ENCODE measurements around the gene SFXN4. TPM values are rescaled to one million over a fixed set of nuclear protein-coding genes. Genes with fewer than 3 reads are reported as not detected.

The SFXN4 gene
- total RNA-seq, 1 donor from 2014 or later, result 19.3 TPM

DNA sequence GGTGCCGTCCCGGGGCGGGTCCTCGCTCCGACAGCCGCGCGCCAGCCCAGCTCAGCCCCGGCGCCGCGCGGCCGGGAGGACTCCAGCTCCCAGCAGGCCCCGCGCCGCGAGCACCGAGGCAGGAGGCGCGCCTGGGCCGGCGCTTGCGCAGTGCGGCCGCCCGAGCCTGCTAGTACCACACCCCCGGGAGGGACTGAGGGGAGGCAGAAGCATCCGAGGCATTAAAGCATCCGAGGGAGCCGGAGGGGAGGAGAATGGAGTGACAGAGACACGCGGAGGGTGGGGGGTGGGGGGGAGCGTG lies 41.8 kb upstream of the SFXN4 start, which contains the start of gene GRK5:
Gene GRK5 (plus strand): TSS at position 206 of the 301 bp plus-strand sequence. CDS start 347 bp downstream, outside the sequence.
- Histone ChIP-seq H3K9me3 (ENCODE audit: control insufficient read depth in 3 of 3, low read length in 3 of 3) (no peaks in the 10 kb centered on the region), H3K27me3 (ENCODE audit: control insufficient read depth in 3 of 3, insufficient read depth in 3 of 3, low read length in 3 of 3) (no peaks in the 10 kb centered on the region), H3K27ac (ENCODE audit: low read depth, low read length) (peak within 1 kb of the TSS; percentile 76), H3K36me3 (ENCODE audit: control insufficient read depth in 3 of 3, insufficient read depth in 3 of 3, low read length in 3 of 3) (peaks cover 0 to 2% (median 0%) of the 10 kb centered on the region in 3 donors), H3K4me1 (ENCODE audit: control insufficient read depth in 3 of 3, insufficient read depth in 3 of 3, low read length in 3 of 3) (peaks cover 27 to 31% (median 31%) of the 10 kb centered on the region in 3 donors), H3K4me3 (ENCODE audit: low read length in 3 of 3) (peak within 1 kb of the TSS; percentile 75 to 88 (median 87)), H3K9ac (ENCODE audit: low read depth in 1 of 3, low read length in 3 of 3) (peak within 1 kb of the TSS; percentile 57 to 85 (median 74))

DNA sequence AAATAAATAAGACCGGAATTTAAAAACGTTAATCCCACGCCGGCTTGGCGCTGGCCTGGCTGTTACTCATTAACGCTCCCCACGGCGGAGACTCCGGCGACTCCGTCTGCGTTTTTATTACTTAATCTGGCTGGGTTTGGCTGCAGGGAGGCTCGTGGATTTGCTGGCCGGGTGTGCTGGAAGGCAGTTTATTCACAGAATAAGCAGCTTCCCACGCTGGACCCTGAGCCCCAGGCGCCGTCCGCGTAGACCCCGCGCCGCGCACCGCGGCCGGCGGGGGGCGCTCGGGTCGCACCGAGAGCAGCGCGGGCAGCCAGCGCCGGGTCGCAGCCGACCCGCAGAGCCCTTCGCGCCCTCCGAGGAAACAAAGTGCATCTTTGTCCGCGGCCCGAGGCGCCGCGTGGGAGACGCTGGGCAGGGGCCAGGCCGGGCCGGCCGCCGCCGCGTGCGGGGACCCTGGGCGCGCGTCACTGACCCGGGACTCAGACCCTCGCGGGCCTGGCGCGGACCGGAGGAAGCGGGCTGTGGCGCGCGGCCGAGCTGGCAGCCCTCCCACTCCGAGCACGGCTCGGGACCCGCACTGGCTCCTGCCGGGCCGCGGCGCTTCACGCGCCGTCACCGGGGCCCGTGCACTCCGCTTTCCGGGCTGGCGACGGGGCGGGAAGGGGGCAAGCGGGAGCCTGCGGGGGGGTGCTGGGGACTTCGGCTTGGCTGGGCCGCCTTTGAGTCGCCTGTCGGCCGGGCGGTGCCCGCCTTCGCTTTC lies 41.3 kb upstream of the SFXN4 start:
- peak overlapping the region; percentile 57 to 88 (median 87) for H3K4me3 ChIP-seq (ENCODE audit: low read length in 3 of 3)
- no peaks in the 10 kb centered on the region for H3K27me3 ChIP-seq (ENCODE audit: control insufficient read depth in 3 of 3, insufficient read depth in 3 of 3, low read length in 3 of 3)
- H3K36me3 ChIP-seq (ENCODE audit: control insufficient read depth in 3 of 3, insufficient read depth in 3 of 3, low read length in 3 of 3), result peaks cover 0 to 2% (median 0%) of the 10 kb centered on the region in 3 donors
- no peaks in the 10 kb centered on the region for H3K9me3 ChIP-seq (ENCODE audit: control insufficient read depth in 3 of 3, low read length in 3 of 3)
- peaks cover 23 to 31% (median 31%) of the 10 kb centered on the region in 3 donors for H3K4me1 ChIP-seq (ENCODE audit: control insufficient read depth in 3 of 3, insufficient read depth in 3 of 3, low read length in 3 of 3)
- H3K9ac ChIP-seq (ENCODE audit: low read depth in 1 of 3, low read length in 3 of 3), result peak overlapping the region; percentile 57 to 79 (median 59)
- H3K27ac ChIP-seq (ENCODE audit: low read depth, low read length), result peak overlapping the region; percentile 76

- Histone ChIP-seq H3K9me3 (ENCODE audit: control insufficient read depth in 3 of 3, low read length in 3 of 3) (no peaks in the 10 kb centered on the region), H3K4me3 (ENCODE audit: low read length in 3 of 3) (peak overlapping the region; percentile 57 to 88 (median 87)), H3K27ac (ENCODE audit: low read depth, low read length) (peak overlapping the region; percentile 64), H3K36me3 (ENCODE audit: control insufficient read depth in 3 of 3, insufficient read depth in 3 of 3, low read length in 3 of 3) (no peaks in the 10 kb centered on the region), H3K4me1 (ENCODE audit: control insufficient read depth in 3 of 3, insufficient read depth in 3 of 3, low read length in 3 of 3) (peaks cover 18 to 25% (median 25%) of the 10 kb centered on the region in 3 donors), H3K27me3 (ENCODE audit: control insufficient read depth in 3 of 3, insufficient read depth in 3 of 3, low read length in 3 of 3) (no peaks in the 10 kb centered on the region), H3K9ac (ENCODE audit: low read depth in 1 of 3, low read length in 3 of 3) (peak overlapping the region in 2 of 3 donors; percentile 59 to 79)
Measured at GRCh38 chr10:119205894-119206602, 40.5 kb upstream of the SFXN4 start.

- Histone ChIP-seq H3K27me3 (ENCODE audit: control insufficient read depth in 3 of 3, insufficient read depth in 3 of 3, low read length in 3 of 3) (peaks cover 0 to 7% (median 3%) of the 10 kb centered on the region in 3 donors), H3K4me3 (ENCODE audit: low read length in 3 of 3) (no peak overlapping the region), H3K9me3 (ENCODE audit: control insufficient read depth in 3 of 3, low read length in 3 of 3) (no peaks in the 10 kb centered on the region), H3K27ac (ENCODE audit: low read depth, low read length) (no peak overlapping the region), H3K36me3 (ENCODE audit: control insufficient read depth in 3 of 3, insufficient read depth in 3 of 3, low read length in 3 of 3) (no peaks in the 10 kb centered on the region), H3K4me1 (ENCODE audit: control insufficient read depth in 3 of 3, insufficient read depth in 3 of 3, low read length in 3 of 3) (peaks cover 12 to 14% (median 13%) of the 10 kb centered on the region in 3 donors), H3K9ac (ENCODE audit: low read depth in 1 of 3, low read length in 3 of 3) (no peak overlapping the region)
Measured at GRCh38 chr10:119203006-119203405, 37.5 kb upstream of the SFXN4 start.

DNA sequence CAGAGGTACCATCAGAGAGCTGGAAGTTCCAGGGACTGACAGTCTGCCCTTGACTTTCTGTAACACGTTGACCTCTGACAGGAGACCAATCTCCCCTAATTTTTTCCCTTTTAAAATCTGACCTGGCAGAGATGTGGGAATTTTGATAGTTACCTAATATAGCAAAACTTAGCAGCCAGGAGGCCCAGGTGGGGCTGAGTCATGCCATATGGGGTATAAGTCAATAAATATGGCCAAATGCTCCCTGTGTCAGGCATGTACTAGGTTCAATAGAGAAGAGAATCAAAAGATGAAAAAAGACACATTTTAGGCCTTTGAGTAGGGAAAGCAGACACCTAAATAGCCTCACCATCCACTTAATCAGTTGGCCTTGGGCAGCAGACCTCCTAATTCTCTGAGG lies 35.7 kb upstream of the SFXN4 start:
- Histone ChIP-seq H3K27ac (ENCODE audit: low read depth, low read length) (no peak overlapping the region), H3K27me3 (ENCODE audit: control insufficient read depth in 3 of 3, insufficient read depth in 3 of 3, low read length in 3 of 3) (peaks cover 0 to 7% (median 3%) of the 10 kb centered on the region in 3 donors), H3K36me3 (ENCODE audit: control insufficient read depth in 3 of 3, insufficient read depth in 3 of 3, low read length in 3 of 3) (no peaks in the 10 kb centered on the region), H3K4me1 (ENCODE audit: control insufficient read depth in 3 of 3, insufficient read depth in 3 of 3, low read length in 3 of 3) (peaks cover 5 to 9% (median 5%) of the 10 kb centered on the region in 3 donors), H3K4me3 (ENCODE audit: low read length in 3 of 3) (no peak overlapping the region), H3K9ac (ENCODE audit: low read depth in 1 of 3, low read length in 3 of 3) (no peak overlapping the region), H3K9me3 (ENCODE audit: control insufficient read depth in 3 of 3, low read length in 3 of 3) (no peaks in the 10 kb centered on the region)

DNA sequence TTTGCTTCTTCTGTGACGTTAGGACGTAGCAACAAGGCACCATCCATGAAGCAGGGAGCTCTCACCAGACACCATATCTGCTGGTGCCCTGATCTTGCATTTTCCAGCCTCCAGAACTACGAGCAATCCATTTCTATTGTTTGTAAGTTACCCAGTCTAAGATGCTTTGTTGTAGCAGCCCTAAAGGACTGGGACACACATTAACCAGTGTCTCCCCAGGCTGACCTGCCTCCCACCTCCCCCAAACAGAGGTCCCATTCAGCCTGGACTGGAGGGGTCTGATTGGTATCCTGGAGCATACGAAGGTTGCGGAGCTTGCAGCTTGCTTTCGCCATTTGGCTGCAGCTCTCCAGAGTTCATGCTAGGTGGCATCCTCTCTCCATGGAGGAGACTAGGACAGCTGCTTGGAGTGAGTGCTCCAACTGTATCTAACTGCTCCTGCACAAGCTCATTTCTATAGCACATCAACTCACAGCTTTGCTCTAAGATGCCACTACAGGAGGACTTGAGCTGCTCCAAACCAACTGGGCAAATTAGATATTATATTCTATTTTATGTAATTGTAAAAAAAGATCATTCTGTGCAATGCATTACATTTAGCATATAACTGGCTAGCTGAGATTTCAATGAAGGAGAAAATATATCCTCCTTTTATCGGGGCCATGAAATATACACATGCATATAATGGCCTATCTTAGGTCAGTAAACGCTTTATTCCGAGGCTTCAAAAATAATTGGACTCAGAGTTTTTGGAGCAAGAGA lies 33.9 kb upstream of the SFXN4 start:
- no peaks in the 10 kb centered on the region for H3K36me3 ChIP-seq (ENCODE audit: control insufficient read depth in 3 of 3, insufficient read depth in 3 of 3, low read length in 3 of 3)

GRCh38 chr10:119198438-119198837 lies 32.9 kb upstream of the SFXN4 start:
- Histone ChIP-seq H3K4me3 (ENCODE audit: low read length in 3 of 3) (no peak overlapping the region), H3K36me3 (ENCODE audit: control insufficient read depth in 3 of 3, insufficient read depth in 3 of 3, low read length in 3 of 3) (no peaks in the 10 kb centered on the region), H3K9me3 (ENCODE audit: control insufficient read depth in 3 of 3, low read length in 3 of 3) (no peaks in the 10 kb centered on the region), H3K9ac (ENCODE audit: low read depth in 1 of 3, low read length in 3 of 3) (no peak overlapping the region), H3K27me3 (ENCODE audit: control insufficient read depth in 3 of 3, insufficient read depth in 3 of 3, low read length in 3 of 3) (peaks cover 0 to 7% (median 3%) of the 10 kb centered on the region in 3 donors), H3K27ac (ENCODE audit: low read depth, low read length) (no peak overlapping the region), H3K4me1 (ENCODE audit: control insufficient read depth in 3 of 3, insufficient read depth in 3 of 3, low read length in 3 of 3) (peaks cover 0 to 4% (median 0%) of the 10 kb centered on the region in 3 donors)

More for the DNA sequence above, 33.9 kb upstream of the SFXN4 start:
- H3K9me3 ChIP-seq (ENCODE audit: control insufficient read depth in 3 of 3, low read length in 3 of 3), result no peaks in the 10 kb centered on the region
- H3K4me1 ChIP-seq (ENCODE audit: control insufficient read depth in 3 of 3, insufficient read depth in 3 of 3, low read length in 3 of 3), result peaks cover 0 to 4% (median 0%) of the 10 kb centered on the region in 3 donors
- no peak overlapping the region for H3K27ac ChIP-seq (ENCODE audit: low read depth, low read length)
- H3K9ac ChIP-seq (ENCODE audit: low read depth in 1 of 3, low read length in 3 of 3), result no peak overlapping the region
- H3K27me3 ChIP-seq (ENCODE audit: control insufficient read depth in 3 of 3, insufficient read depth in 3 of 3, low read length in 3 of 3), result peaks cover 0 to 7% (median 3%) of the 10 kb centered on the region in 3 donors
- H3K4me3 ChIP-seq (ENCODE audit: low read length in 3 of 3), result no peak overlapping the region

DNA sequence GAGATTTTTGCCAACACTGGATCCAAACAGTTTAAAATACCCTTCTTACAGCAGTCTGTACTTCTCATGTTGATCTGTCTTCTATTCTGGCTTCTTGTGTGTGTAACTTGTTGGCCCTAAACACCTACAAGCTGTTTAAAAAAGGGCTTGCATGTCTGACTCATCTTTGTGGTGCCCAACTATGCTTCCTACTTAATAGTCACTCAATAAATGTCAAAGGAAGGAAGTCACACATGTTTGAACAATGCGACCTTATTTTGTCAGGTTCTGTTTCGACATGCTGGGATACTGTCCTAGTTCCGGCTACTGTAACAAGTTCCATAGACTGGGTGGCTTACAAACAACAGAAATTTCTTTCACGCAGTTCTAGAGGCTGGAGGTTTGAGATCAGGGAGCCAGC lies 32.4 kb upstream of the SFXN4 start:
- Histone ChIP-seq H3K27ac (ENCODE audit: low read depth, low read length) (no peak overlapping the region), H3K9ac (ENCODE audit: low read depth in 1 of 3, low read length in 3 of 3) (no peak overlapping the region), H3K36me3 (ENCODE audit: control insufficient read depth in 3 of 3, insufficient read depth in 3 of 3, low read length in 3 of 3) (no peaks in the 10 kb centered on the region), H3K4me1 (ENCODE audit: control insufficient read depth in 3 of 3, insufficient read depth in 3 of 3, low read length in 3 of 3) (peaks cover 0 to 4% (median 0%) of the 10 kb centered on the region in 3 donors), H3K27me3 (ENCODE audit: control insufficient read depth in 3 of 3, insufficient read depth in 3 of 3, low read length in 3 of 3) (peaks cover 0 to 7% (median 3%) of the 10 kb centered on the region in 3 donors), H3K9me3 (ENCODE audit: control insufficient read depth in 3 of 3, low read length in 3 of 3) (no peaks in the 10 kb centered on the region), H3K4me3 (ENCODE audit: low read length in 3 of 3) (no peak overlapping the region)

GRCh38 chr10:119191881-119192280 lies 26.4 kb upstream of the SFXN4 start:
- no peaks in the 10 kb centered on the region for H3K27me3 ChIP-seq (ENCODE audit: control insufficient read depth in 3 of 3, insufficient read depth in 3 of 3, low read length in 3 of 3)
- H3K9ac ChIP-seq (ENCODE audit: low read depth in 1 of 3, low read length in 3 of 3), result no peak overlapping the region
- no peaks in the 10 kb centered on the region for H3K4me1 ChIP-seq (ENCODE audit: control insufficient read depth in 3 of 3, insufficient read depth in 3 of 3, low read length in 3 of 3)
- no peaks in the 10 kb centered on the region for H3K9me3 ChIP-seq (ENCODE audit: control insufficient read depth in 3 of 3, low read length in 3 of 3)
- H3K36me3 ChIP-seq (ENCODE audit: control insufficient read depth in 3 of 3, insufficient read depth in 3 of 3, low read length in 3 of 3), result no peaks in the 10 kb centered on the region
- no peak overlapping the region for H3K27ac ChIP-seq (ENCODE audit: low read depth, low read length)
- H3K4me3 ChIP-seq (ENCODE audit: low read length in 3 of 3), result no peak overlapping the region

Measured in skeletal muscle tissue (tissue), 4 donors.